H1 (cell line): ENCODE results near the gene ACBD6. TPM values are rescaled to one million over a fixed set of nuclear protein-coding genes. Genes with fewer than 3 reads are reported as not detected.

Experiments used
- FOSL1 ChIP-seq: IDR thresholded peaks from 2 replicates; pipeline ENCODE4 v1.6.1; 2011; ENCODE audit warnings: mild to moderate bottlenecking, low read depth, low read length, moderate library complexity; ENCODE audit not compliant: insufficient read depth
- KDM1A ChIP-seq: fragments of 200-600, 300-600 bp; sonication (generic); IDR thresholded peaks from 2 replicates; pipeline ENCODE4 v1.7.1; 2016; ENCODE audit warnings: mild to moderate bottlenecking, low read length, borderline replicate concordance
- NANOG ChIP-seq: IDR thresholded peaks from 2 replicates; pipeline ENCODE4 v1.6.1; 2011; ENCODE audit warnings: low read length, low read depth, mild to moderate bottlenecking, inconsistent platforms; ENCODE audit not compliant: insufficient read depth, poor library complexity, severe bottlenecking
- RNF2 ChIP-seq: fragments of 200-900, 300-1000 bp; sonication (generic); IDR thresholded peaks from 2 replicates; pipeline ENCODE4 v1.7.1; 2016; ENCODE audit warnings: borderline replicate concordance, low read depth, mild to moderate bottlenecking, antibody characterized with exemption, low read length; ENCODE audit not compliant: poor library complexity, severe bottlenecking; ENCODE audit errors: missing control alignments
- SP1 ChIP-seq: IDR thresholded peaks from 2 replicates; pipeline ENCODE4 v1.6.1; 2011; ENCODE audit warnings: low read depth, low read length
- TBP ChIP-seq: IDR thresholded peaks from 2 replicates; pipeline ENCODE4 v1.6.1; 2011; ENCODE audit warnings: low read depth, low read length, improper control_type of control experiment
- TEAD4 ChIP-seq: IDR thresholded peaks from 2 replicates; pipeline ENCODE4 v1.6.1; 2012; ENCODE audit warnings: low read depth, low read length, inconsistent platforms, mixed read lengths
- polyA plus RNA-seq, 7 experiments: library from polyadenylated mRNA; depleted of rRNA in 3 of 7; stranded (reverse) in 5 of 7; unstranded in 2 of 7; fragments of >200 nt in 5 of 7; fragments of 200-250 nt in 2 of 7; gene quantifications; 1 replicate in 5 of 7; 2 replicates in 1 of 7; 4 replicates in 1 of 7; pipeline versions ENCODE4 v1.2.1 to v1.2.3, GENCODE V29; 2011 to 2013; ENCODE audit warnings: missing spikeins in 2 of 7, mixed read lengths in 2 of 7
- total RNA-seq: library from RNA; stranded (reverse); fragmentation: NEBNext Ultra II Directional; extraction: Animal tissue kit (Norgen Biotek cat#: 25700); gene quantifications from 2 replicates; pipeline ENCODE4 v1.2.1, GENCODE V29; 2021
- TF ChIP-seq, protein P1 (sequence below): IDR thresholded peaks from 2 replicates; pipeline ENCODE4 v1.6.1; 2012; ENCODE audit warnings: inconsistent platforms
- TF ChIP-seq, protein P2 (sequence below): IDR thresholded peaks from 2 replicates; pipeline ENCODE4 v1.6.1; 2011; ENCODE audit warnings: low read length, improper control_type of control experiment

Gene ACBD6
- total and polyA plus RNA-seq, 2 of the 8 experiments (the other 6 are each of a cell fraction or from before 2014, with no cell fraction given), result 52.0 to 67.7 TPM

DNA sequence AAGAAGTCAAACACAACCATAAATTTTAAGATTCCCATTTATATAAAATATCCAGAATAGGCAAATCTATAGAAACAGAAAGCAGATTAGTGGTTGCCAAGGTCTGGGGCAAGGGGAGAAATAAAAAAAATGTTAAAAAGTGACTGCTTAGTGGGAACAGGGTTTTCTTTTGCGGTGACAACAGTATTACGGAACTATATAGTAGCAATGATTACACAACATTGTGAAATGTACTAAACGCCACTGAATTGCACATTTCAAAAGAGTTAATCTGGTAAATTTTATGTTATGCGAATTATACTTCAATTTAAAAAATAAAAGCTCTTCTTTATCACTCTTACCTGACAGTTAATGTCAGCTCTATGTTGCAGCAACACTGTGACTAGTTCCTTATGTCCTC, 105.2 kb downstream of the ACBD6 start (continued):
- TF ChIP-seq, protein P1, sequence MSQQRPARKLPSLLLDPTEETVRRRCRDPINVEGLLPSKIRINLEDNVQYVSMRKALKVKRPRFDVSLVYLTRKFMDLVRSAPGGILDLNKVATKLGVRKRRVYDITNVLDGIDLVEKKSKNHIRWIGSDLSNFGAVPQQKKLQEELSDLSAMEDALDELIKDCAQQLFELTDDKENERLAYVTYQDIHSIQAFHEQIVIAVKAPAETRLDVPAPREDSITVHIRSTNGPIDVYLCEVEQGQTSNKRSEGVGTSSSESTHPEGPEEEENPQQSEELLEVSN, result no peak
- TF ChIP-seq TBP (no peak), RNF2 (no peak), KDM1A (no peak), NANOG (no peak), FOSL1 (no peak), TEAD4 (no peak), SP1 (no peak)
- TF ChIP-seq, protein P2, sequence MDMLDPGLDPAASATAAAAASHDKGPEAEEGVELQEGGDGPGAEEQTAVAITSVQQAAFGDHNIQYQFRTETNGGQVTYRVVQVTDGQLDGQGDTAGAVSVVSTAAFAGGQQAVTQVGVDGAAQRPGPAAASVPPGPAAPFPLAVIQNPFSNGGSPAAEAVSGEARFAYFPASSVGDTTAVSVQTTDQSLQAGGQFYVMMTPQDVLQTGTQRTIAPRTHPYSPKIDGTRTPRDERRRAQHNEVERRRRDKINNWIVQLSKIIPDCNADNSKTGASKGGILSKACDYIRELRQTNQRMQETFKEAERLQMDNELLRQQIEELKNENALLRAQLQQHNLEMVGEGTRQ, result no peak
